HEK293 (cell line): ENCODE measurements around the gene RAI14.

Source experiments
- CTCF ChIA-PET: fragments of 350-600 bp; formaldehyde crosslinking; extraction: SDS; loops from one replicate; lab custom pipeline; 2021; ENCODE audit warnings: antibody characterized with exemption; lab: Yijun Ruan, JAX
- POLR2A ChIA-PET: fragments of 300-600 bp; formaldehyde crosslinking; extraction: SDS; loops from one replicate; lab custom pipeline; 2020; ENCODE audit warnings: antibody characterized with exemption, inconsistent platforms; lab: Yijun Ruan, JAX
- H3K27ac ChIP-seq: fragments of 200-500 bp; sonication (Bioruptor generic); 2 replicates; pipeline ENCODE4 v1.5.1; 2014; ENCODE audit warnings: low read depth, low read length, control low read depth, inconsistent platforms; ENCODE audit errors: extremely low read depth
- H3K36me3 ChIP-seq, 2 experiments: fragments of 200-500 bp in 1 of 2; sonication (Bioruptor generic) in 1 of 2; 1 replicate in 1 of 2; 2 replicates in 1 of 2; pipeline ENCODE4 v1.5.1; 2014 to 2017; ENCODE audit warnings: inconsistent platforms in 2 of 2, low read length in 2 of 2; ENCODE audit not compliant: control insufficient read depth in 2 of 2, insufficient read depth in 1 of 2
- H3K4me1 ChIP-seq: fragments of 200-500 bp; sonication (Bioruptor generic); 2 replicates; pipeline ENCODE4 v1.5.1; 2014; ENCODE audit warnings: mild to moderate bottlenecking, low read length, inconsistent platforms; ENCODE audit not compliant: control insufficient read depth, insufficient read depth
- H3K4me3 ChIP-seq: 2 replicates; pipeline ENCODE4 v1.5.1; 2011; ENCODE audit warnings: low read depth, mild to moderate bottlenecking, control low read depth, low read length, moderate library complexity
- H3K9me3 ChIP-seq: fragments of 200-500 bp; sonication (Bioruptor generic); 2 replicates; pipeline ENCODE4 v1.5.1; 2014; ENCODE audit warnings: low read depth, low read length, inconsistent platforms; ENCODE audit not compliant: control insufficient read depth, insufficient read depth
- BCL11A ChIP-seq: fragments of 450-650 bp; formaldehyde crosslinking; IDR thresholded peaks from 2 replicates; pipeline ENCODE4 v1.5.1; 2016; ENCODE audit warnings: low read depth, missing biosample characterization, missing genetic modification characterization
- SP3 ChIP-seq: fragments of 450-650 bp; formaldehyde crosslinking; IDR thresholded peaks from 2 replicates; pipeline ENCODE4 v1.5.1; 2016; ENCODE audit warnings: missing biosample characterization, missing genetic modification characterization
- YY2 ChIP-seq: fragments of 450-650 bp; formaldehyde crosslinking; IDR thresholded peaks from 2 replicates; pipeline ENCODE4 v1.5.1; 2016; ENCODE audit warnings: missing biosample characterization, missing genetic modification characterization
- ZNF10 ChIP-seq: fragments of 450-650 bp; formaldehyde crosslinking; IDR thresholded peaks from 2 replicates; pipeline ENCODE4 v1.5.1; 2017; ENCODE audit warnings: missing biosample characterization, missing genetic modification characterization
- ZNF133 ChIP-seq: fragments of 450-650 bp; formaldehyde crosslinking; IDR thresholded peaks from 2 replicates; pipeline ENCODE4 v1.5.1; 2016; ENCODE audit warnings: missing biosample characterization, missing genetic modification characterization
- ZNF138 ChIP-seq: fragments of 450-650 bp; formaldehyde crosslinking; IDR thresholded peaks from 2 replicates; pipeline ENCODE4 v1.5.1; 2016; ENCODE audit warnings: missing biosample characterization, missing genetic modification characterization, borderline replicate concordance
- ZNF214 ChIP-seq: fragments of 450-650 bp; formaldehyde crosslinking; IDR thresholded peaks from 2 replicates; pipeline ENCODE4 v1.5.1; 2017; ENCODE audit warnings: missing biosample characterization, mild to moderate bottlenecking, missing genetic modification characterization, borderline replicate concordance
- ZNF292 ChIP-seq: fragments of 450-650 bp; formaldehyde crosslinking; IDR thresholded peaks from 2 replicates; pipeline ENCODE4 v1.5.1; 2016; ENCODE audit warnings: low read depth, missing biosample characterization, missing genetic modification characterization, borderline replicate concordance
- ZNF621 ChIP-seq: fragments of 450-650 bp; formaldehyde crosslinking; IDR thresholded peaks from 2 replicates; pipeline ENCODE4 v1.5.1; 2017; ENCODE audit warnings: missing biosample characterization, missing genetic modification characterization
- ZNF707 ChIP-seq: fragments of 450-650 bp; formaldehyde crosslinking; IDR thresholded peaks from 2 replicates; pipeline ENCODE4 v1.5.1; 2016; ENCODE audit warnings: missing biosample characterization, missing genetic modification characterization
- ZNF777 ChIP-seq: fragments of 450-650 bp; formaldehyde crosslinking; IDR thresholded peaks from 2 replicates; pipeline ENCODE4 v1.5.1; 2017; ENCODE audit warnings: missing biosample characterization, missing genetic modification characterization, borderline replicate concordance
- ZNF791 ChIP-seq: fragments of 450-650 bp; formaldehyde crosslinking; IDR thresholded peaks from 2 replicates; pipeline ENCODE4 v1.5.1; 2016; ENCODE audit warnings: missing biosample characterization, missing genetic modification characterization
- TF ChIP-seq, protein P1 (sequence below): fragments of 450-650 bp; formaldehyde crosslinking; conservative IDR thresholded peaks from 2 replicates; pipeline ENCODE4 v1.5.1; 2016; ENCODE audit warnings: low read depth, missing biosample characterization, missing genetic modification characterization
- TF ChIP-seq, protein P2 (sequence below): fragments of 450-650 bp; formaldehyde crosslinking; IDR thresholded peaks from 2 replicates; pipeline ENCODE4 v1.5.1; 2016; ENCODE audit warnings: missing biosample characterization, missing genetic modification characterization
- TF ChIP-seq, protein P3 (sequence below): fragments of 450-650 bp; formaldehyde crosslinking; IDR thresholded peaks from 2 replicates; pipeline ENCODE4 v1.5.1; 2016; ENCODE audit warnings: missing biosample characterization, missing genetic modification characterization, borderline replicate concordance
- TF ChIP-seq, protein P4 (sequence below): fragments of 450-650 bp; formaldehyde crosslinking; IDR thresholded peaks from 2 replicates; pipeline ENCODE4 v1.5.1; 2016; ENCODE audit warnings: missing biosample characterization, missing genetic modification characterization
- TF ChIP-seq, protein P5 (sequence below): fragments of 450-650 bp; formaldehyde crosslinking; IDR thresholded peaks from 2 replicates; pipeline ENCODE4 v1.5.1; 2016; ENCODE audit warnings: missing biosample characterization, missing genetic modification characterization
- TF ChIP-seq, protein P6 (sequence below): fragments of 450-650 bp; formaldehyde crosslinking; IDR thresholded peaks from 2 replicates; pipeline ENCODE4 v1.5.1; 2017; ENCODE audit warnings: missing biosample characterization, missing genetic modification characterization

Gene RAI14

DNA sequence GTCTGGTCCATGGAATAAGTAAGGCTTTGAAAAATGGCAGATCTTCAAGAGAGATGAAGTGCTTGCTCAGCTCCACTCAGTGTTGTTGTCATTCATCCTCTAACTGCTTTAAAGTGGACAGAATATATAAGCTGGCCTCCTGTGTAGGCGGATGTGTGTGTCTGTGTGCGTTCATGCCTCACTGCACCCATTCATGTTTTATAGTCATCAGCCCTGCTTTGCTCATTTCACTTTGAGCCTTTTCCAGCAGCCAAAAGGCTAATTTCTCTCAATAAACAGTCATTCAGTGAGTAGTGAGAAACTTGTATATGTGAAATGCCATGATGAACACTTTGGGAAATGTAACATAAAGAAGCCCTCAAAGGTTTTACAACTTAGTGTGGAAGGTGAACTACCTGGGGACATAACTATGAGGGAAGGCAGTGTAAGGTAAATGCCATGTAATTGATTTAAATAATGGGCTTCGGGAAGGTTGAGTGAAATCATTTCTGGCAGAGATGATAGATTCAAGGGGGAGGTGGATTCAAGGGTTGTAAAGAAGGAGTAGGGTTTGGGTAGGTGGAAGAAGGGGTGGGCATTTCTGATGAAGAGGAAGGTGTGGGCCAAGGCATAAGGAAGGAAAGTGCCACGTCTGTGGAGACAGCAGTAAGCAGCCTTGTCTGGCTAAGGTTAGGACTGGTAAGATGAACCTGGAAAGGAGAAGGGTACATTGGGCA, 198.5 kb downstream of the RAI14 start:
- no peak overlapping the region for H3K4me3 ChIP-seq
- no peak overlapping the region for H3K27ac ChIP-seq
- H3K4me1 ChIP-seq, result peaks cover 13% of the 10 kb centered on the region
- H3K9me3 ChIP-seq, result no peaks in the 10 kb centered on the region
- POLR2A ChIA-PET, result interaction anchor here (0.6 kb wide), 1 partner anchor 16 kb away, joined by 3 read pairs; no protein-coding TSS in a partner anchor
- no peaks in the 10 kb centered on the region for H3K36me3 ChIP-seq
- CTCF ChIA-PET, result interaction anchor here (0.5 to 1.4 kb wide), 5 partner anchors 10 to 382 kb away, joined by 3 to 4 read pairs (median 3); no protein-coding TSS in a partner anchor
- TF ChIP-seq ZNF621 (tag by site-specific recombination) (no peak), ZNF133 (no peak), BCL11A (tag by site-specific recombination) (no peak), ZNF10 (tag by site-specific recombination) (no peak), ZNF138 (tag by site-specific recombination) (no peak), ZNF791 (tag by site-specific recombination) (no peak), ZNF707 (tag by site-specific recombination) (no peak), ZNF777 (no peak), ZNF292 (tag by site-specific recombination) (no peak), SP3 (tag by site-specific recombination) (no peak), YY2 (no peak), ZNF214 (tag by site-specific recombination) (no peak)
- TF ChIP-seq, protein P1, sequence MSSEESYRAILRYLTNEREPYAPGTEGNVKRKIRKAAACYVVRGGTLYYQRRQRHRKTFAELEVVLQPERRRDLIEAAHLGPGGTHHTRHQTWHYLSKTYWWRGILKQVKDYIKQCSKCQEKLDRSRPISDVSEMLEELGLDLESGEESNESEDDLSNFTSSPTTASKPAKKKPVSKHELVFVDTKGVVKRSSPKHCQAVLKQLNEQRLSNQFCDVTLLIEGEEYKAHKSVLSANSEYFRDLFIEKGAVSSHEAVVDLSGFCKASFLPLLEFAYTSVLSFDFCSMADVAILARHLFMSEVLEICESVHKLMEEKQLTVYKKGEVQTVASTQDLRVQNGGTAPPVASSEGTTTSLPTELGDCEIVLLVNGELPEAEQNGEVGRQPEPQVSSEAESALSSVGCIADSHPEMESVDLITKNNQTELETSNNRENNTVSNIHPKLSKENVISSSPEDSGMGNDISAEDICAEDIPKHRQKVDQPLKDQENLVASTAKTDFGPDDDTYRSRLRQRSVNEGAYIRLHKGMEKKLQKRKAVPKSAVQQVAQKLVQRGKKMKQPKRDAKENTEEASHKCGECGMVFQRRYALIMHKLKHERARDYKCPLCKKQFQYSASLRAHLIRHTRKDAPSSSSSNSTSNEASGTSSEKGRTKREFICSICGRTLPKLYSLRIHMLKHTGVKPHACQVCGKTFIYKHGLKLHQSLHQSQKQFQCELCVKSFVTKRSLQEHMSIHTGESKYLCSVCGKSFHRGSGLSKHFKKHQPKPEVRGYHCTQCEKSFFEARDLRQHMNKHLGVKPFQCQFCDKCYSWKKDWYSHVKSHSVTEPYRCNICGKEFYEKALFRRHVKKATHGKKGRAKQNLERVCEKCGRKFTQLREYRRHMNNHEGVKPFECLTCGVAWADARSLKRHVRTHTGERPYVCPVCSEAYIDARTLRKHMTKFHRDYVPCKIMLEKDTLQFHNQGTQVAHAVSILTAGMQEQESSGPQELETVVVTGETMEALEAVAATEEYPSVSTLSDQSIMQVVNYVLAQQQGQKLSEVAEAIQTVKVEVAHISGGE, result no peak
- TF ChIP-seq, protein P2, sequence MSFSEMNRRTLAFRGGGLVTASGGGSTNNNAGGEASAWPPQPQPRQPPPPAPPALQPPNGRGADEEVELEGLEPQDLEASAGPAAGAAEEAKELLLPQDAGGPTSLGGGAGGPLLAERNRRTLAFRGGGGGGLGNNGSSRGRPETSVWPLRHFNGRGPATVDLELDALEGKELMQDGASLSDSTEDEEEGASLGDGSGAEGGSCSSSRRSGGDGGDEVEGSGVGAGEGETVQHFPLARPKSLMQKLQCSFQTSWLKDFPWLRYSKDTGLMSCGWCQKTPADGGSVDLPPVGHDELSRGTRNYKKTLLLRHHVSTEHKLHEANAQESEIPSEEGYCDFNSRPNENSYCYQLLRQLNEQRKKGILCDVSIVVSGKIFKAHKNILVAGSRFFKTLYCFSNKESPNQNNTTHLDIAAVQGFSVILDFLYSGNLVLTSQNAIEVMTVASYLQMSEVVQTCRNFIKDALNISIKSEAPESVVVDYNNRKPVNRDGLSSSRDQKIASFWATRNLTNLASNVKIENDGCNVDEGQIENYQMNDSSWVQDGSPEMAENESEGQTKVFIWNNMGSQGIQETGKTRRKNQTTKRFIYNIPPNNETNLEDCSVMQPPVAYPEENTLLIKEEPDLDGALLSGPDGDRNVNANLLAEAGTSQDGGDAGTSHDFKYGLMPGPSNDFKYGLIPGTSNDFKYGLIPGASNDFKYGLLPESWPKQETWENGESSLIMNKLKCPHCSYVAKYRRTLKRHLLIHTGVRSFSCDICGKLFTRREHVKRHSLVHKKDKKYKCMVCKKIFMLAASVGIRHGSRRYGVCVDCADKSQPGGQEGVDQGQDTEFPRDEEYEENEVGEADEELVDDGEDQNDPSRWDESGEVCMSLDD, result no peak
- TF ChIP-seq, protein P3, sequence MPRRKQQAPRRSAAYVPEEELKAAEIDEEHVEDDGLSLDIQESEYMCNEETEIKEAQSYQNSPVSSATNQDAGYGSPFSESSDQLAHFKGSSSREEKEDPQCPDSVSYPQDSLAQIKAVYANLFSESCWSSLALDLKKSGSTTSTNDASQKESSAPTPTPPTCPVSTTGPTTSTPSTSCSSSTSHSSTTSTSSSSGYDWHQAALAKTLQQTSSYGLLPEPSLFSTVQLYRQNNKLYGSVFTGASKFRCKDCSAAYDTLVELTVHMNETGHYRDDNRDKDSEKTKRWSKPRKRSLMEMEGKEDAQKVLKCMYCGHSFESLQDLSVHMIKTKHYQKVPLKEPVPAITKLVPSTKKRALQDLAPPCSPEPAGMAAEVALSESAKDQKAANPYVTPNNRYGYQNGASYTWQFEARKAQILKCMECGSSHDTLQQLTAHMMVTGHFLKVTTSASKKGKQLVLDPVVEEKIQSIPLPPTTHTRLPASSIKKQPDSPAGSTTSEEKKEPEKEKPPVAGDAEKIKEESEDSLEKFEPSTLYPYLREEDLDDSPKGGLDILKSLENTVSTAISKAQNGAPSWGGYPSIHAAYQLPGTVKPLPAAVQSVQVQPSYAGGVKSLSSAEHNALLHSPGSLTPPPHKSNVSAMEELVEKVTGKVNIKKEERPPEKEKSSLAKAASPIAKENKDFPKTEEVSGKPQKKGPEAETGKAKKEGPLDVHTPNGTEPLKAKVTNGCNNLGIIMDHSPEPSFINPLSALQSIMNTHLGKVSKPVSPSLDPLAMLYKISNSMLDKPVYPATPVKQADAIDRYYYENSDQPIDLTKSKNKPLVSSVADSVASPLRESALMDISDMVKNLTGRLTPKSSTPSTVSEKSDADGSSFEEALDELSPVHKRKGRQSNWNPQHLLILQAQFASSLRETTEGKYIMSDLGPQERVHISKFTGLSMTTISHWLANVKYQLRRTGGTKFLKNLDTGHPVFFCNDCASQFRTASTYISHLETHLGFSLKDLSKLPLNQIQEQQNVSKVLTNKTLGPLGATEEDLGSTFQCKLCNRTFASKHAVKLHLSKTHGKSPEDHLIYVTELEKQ (tag by site-specific recombination), result no peak
- TF ChIP-seq, protein P4, sequence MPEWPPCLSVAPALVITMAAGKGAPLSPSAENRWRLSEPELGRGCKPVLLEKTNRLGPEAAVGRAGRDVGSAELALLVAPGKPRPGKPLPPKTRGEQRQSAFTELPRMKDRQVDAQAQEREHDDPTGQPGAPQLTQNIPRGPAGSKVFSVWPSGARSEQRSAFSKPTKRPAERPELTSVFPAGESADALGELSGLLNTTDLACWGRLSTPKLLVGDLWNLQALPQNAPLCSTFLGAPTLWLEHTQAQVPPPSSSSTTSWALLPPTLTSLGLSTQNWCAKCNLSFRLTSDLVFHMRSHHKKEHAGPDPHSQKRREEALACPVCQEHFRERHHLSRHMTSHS, result no peak
- TF ChIP-seq, protein P5, sequence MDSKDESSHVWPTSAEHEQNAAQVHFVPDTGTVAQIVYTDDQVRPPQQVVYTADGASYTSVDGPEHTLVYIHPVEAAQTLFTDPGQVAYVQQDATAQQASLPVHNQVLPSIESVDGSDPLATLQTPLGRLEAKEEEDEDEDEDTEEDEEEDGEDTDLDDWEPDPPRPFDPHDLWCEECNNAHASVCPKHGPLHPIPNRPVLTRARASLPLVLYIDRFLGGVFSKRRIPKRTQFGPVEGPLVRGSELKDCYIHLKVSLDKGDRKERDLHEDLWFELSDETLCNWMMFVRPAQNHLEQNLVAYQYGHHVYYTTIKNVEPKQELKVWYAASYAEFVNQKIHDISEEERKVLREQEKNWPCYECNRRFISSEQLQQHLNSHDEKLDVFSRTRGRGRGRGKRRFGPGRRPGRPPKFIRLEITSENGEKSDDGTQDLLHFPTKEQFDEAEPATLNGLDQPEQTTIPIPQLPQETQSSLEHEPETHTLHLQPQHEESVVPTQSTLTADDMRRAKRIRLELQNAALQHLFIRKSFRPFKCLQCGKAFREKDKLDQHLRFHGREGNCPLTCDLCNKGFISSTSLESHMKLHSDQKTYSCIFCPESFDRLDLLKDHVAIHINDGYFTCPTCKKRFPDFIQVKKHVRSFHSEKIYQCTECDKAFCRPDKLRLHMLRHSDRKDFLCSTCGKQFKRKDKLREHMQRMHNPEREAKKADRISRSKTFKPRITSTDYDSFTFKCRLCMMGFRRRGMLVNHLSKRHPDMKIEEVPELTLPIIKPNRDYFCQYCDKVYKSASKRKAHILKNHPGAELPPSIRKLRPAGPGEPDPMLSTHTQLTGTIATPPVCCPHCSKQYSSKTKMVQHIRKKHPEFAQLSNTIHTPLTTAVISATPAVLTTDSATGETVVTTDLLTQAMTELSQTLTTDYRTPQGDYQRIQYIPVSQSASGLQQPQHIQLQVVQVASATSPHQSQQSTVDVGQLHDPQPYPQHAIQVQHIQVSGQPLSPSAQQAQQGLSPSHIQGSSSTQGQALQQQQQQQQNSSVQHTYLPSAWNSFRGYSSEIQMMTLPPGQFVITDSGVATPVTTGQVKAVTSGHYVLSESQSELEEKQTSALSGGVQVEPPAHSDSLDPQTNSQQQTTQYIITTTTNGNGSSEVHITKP (tag by site-specific recombination), result no peak
- TF ChIP-seq, protein P6, sequence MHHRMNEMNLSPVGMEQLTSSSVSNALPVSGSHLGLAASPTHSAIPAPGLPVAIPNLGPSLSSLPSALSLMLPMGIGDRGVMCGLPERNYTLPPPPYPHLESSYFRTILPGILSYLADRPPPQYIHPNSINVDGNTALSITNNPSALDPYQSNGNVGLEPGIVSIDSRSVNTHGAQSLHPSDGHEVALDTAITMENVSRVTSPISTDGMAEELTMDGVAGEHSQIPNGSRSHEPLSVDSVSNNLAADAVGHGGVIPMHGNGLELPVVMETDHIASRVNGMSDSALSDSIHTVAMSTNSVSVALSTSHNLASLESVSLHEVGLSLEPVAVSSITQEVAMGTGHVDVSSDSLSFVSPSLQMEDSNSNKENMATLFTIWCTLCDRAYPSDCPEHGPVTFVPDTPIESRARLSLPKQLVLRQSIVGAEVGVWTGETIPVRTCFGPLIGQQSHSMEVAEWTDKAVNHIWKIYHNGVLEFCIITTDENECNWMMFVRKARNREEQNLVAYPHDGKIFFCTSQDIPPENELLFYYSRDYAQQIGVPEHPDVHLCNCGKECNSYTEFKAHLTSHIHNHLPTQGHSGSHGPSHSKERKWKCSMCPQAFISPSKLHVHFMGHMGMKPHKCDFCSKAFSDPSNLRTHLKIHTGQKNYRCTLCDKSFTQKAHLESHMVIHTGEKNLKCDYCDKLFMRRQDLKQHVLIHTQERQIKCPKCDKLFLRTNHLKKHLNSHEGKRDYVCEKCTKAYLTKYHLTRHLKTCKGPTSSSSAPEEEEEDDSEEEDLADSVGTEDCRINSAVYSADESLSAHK (tag by site-specific recombination), result no peak; the same call in 1 of the 2 replicates
